B cell (primary cell): ENCODE measurements around the gene ADGRL2. TPM values are rescaled to one million over a fixed set of nuclear protein-coding genes. Genes with fewer than 3 reads are reported as not detected.

ENCODE experiments used
- ATAC-seq: fragments of 200-7000 bp; cut with Tn5 transposase; one replicate; pipeline ENCODE4 v1.10.0; 2021; ENCODE audit warnings: low read depth, mild to moderate bottlenecking, moderate number of reproducible peaks, moderate library complexity
- CTCF ChIA-PET: fragments of 350-600 bp; sonication (Branson Sonifier 250); formaldehyde crosslinking; loops from one replicate; lab custom pipeline; 2021; ENCODE audit warnings: antibody characterized with exemption, inconsistent platforms; lab: Charles Lee
- POLR2A ChIA-PET: fragments of 350-600 bp; sonication (Branson Sonifier 250); formaldehyde crosslinking; loops from one replicate; lab custom pipeline; 2021; ENCODE audit warnings: antibody characterized with exemption; lab: Charles Lee
- DNase-seq: peaks from one replicate; pipeline ENCODE4 v3.0.0; 2013
- H2AFZ ChIP-seq: 2 replicates; pipeline ENCODE4 v1.6.1; 2012; ENCODE audit warnings: mild to moderate bottlenecking, low read depth, low read length; ENCODE audit not compliant: insufficient read depth, poor library complexity, severe bottlenecking
- H3K27ac ChIP-seq, 2 donors: 1 replicate in 1 of 2; 2 replicates in 1 of 2; pipeline ENCODE4 v1.5.1; 2012 to 2013; ENCODE audit warnings: low read length in 2 of 2, mild to moderate bottlenecking in 2 of 2, moderate library complexity in 1 of 2
- H3K27me3 ChIP-seq, 4 experiments: fragments of 200-600 bp in 1 of 4; sonication (generic) in 1 of 4; replicated peaks in 1 of 4; 1 replicate in 2 of 4; 2 replicates in 2 of 4; pipeline versions ENCODE4 v1.6.1 to v1.7.0; 2013 to 2016; ENCODE audit warnings: low read length in 3 of 4, mild to moderate bottlenecking in 2 of 4, mixed read lengths in 1 of 4, moderate library complexity in 1 of 4; ENCODE audit not compliant: insufficient read depth in 4 of 4, control insufficient read depth in 3 of 4; ENCODE audit errors: control extremely low read depth in 1 of 4
- H3K36me3 ChIP-seq, 2 experiments: replicated peaks in 1 of 2; 1 replicate in 1 of 2; 2 replicates in 1 of 2; pipeline versions ENCODE4 v1.6.1 to v1.7.1; 2013; ENCODE audit warnings: low read length in 1 of 2; ENCODE audit not compliant: insufficient read depth in 2 of 2, control insufficient read depth in 1 of 2; ENCODE audit errors: control extremely low read depth in 1 of 2, extremely low read depth in 1 of 2
- H3K4me1 ChIP-seq, 2 donors: fragments of 200-600 bp in 1 of 2; sonication (generic) in 1 of 2; 1 replicate in 1 of 2; 2 replicates in 1 of 2; pipeline versions ENCODE4 v1.5.1 to v1.6.1; 2013 to 2017; ENCODE audit warnings: low read length in 2 of 2; ENCODE audit not compliant: control insufficient read depth in 2 of 2, insufficient read depth in 2 of 2
- H3K4me2 ChIP-seq: replicated peaks from 2 replicates; pipeline ENCODE3; 2012; ENCODE audit warnings: mild to moderate bottlenecking, low read depth, low read length; ENCODE audit not compliant: poor library complexity, severe bottlenecking
- H3K4me3 ChIP-seq, 5 experiments: fragments of 200-600 bp in 1 of 5; sonication (generic) in 1 of 5; 1 replicate in 3 of 5; 2 replicates in 2 of 5; pipeline versions ENCODE4 v1.5.1 to v1.7.0; 2011 to 2016; ENCODE audit warnings: low read length in 4 of 5, mild to moderate bottlenecking in 4 of 5, low read depth in 2 of 5, control low read depth in 1 of 5, moderate library complexity in 1 of 5; ENCODE audit not compliant: insufficient read depth in 1 of 5; ENCODE audit errors: control extremely low read depth in 1 of 5, extremely low read depth in 1 of 5
- H3K79me2 ChIP-seq: fragments of 200-600 bp; sonication (generic); one replicate; pipeline ENCODE4 v1.6.0; 2016; ENCODE audit warnings: low read length; ENCODE audit not compliant: control insufficient read depth, insufficient read depth
- H3K9ac ChIP-seq: fragments of 200-600 bp; sonication (generic); 2 replicates; pipeline ENCODE4 v1.6.1; 2017; ENCODE audit warnings: mild to moderate bottlenecking, low read length, moderate library complexity
- H3K9me3 ChIP-seq, 3 donors: one replicate each; pipeline versions ENCODE4 v1.6.1 to v1.7.1; 2013; ENCODE audit warnings: low read length in 2 of 3; ENCODE audit not compliant: control insufficient read depth in 2 of 3, insufficient read depth in 1 of 3; ENCODE audit errors: control extremely low read depth in 1 of 3
- H4K20me1 ChIP-seq: 2 replicates; pipeline ENCODE4 v1.6.0; 2012; ENCODE audit warnings: mild to moderate bottlenecking, low read length; ENCODE audit not compliant: insufficient read depth, control insufficient read depth, poor library complexity, severe bottlenecking
- H3K27ac Mint-ChIP-seq: one replicate; pipeline ENCODE4 v1.8.0; 2021; ENCODE audit warnings: mixed read lengths
- H3K27me3 Mint-ChIP-seq: one replicate; pipeline ENCODE4 v1.8.0; 2021; ENCODE audit warnings: mixed read lengths
- H3K4me1 Mint-ChIP-seq: one replicate; pipeline ENCODE4 v1.8.0; 2021; ENCODE audit warnings: mixed read lengths
- H3K4me3 Mint-ChIP-seq: one replicate; pipeline ENCODE4 v1.8.0; 2021; ENCODE audit warnings: mixed read lengths
- H3K9me3 Mint-ChIP-seq: one replicate; pipeline ENCODE4 v1.8.0; 2022; ENCODE audit warnings: mixed read lengths; ENCODE audit not compliant: insufficient read depth
- CTCF ChIP-seq: fragments of 200-600 bp; IDR thresholded peaks from one replicate; pipeline ENCODE4 v1.8.0; 2022; ENCODE audit warnings: antibody characterized with exemption, mild to moderate bottlenecking
- EZH2 ChIP-seq: IDR thresholded peaks from 2 replicates; pipeline ENCODE4 v1.6.1; 2012; ENCODE audit warnings: borderline replicate concordance, low read depth, mild to moderate bottlenecking, moderate library complexity, low read length; ENCODE audit not compliant: insufficient read depth, poor library complexity, severe bottlenecking
- WGBS: methylation state at CpG from one replicate; pipeline ENCODE4 v1.1.5; 2013; ENCODE audit warnings: missing lambda C conversion rate; ENCODE audit not compliant: insufficient coverage; 5-methylcytosine and 5-hydroxymethylcytosine counted together
- intact Hi-C: fragments of 100-400 bp; cut with micrococcal nuclease; formaldehyde crosslinking; loops from one replicate; pipeline ENCODE4 v1.10.0; 2022
- polyA plus RNA-seq: library from polyadenylated mRNA; depleted of rRNA; stranded (reverse); fragments of >200 nt; gene quantifications from 2 replicates; pipeline ENCODE4 v1.2.3, GENCODE V29; 2012
- total RNA-seq, 2 donors: library from RNA; stranded (reverse); fragments of 120-200 nt in 1 of 2; gene quantifications; 1 replicate in 1 of 2; 2 replicates in 1 of 2; pipeline versions ENCODE4 v1.2.3 to v1.2.4, GENCODE V29; 2013 to 2022

The ADGRL2 gene
- total and polyA plus RNA-seq, 2 donors (not counting 1 experiment from before 2014, with no cell fraction given) = not detected

GRCh38 chr1:81974883-81975555 lies 174.3 kb downstream of the ADGRL2 start:
- Histone ChIP-seq H3K9ac (no peak overlapping the region), H3K9me3 (no peaks in the 10 kb centered on the region), H3K27me3 (no peaks in the 10 kb centered on the region), H3K4me1 (no peaks in the 10 kb centered on the region), H3K79me2 (no peaks in the 10 kb centered on the region), H3K27ac (no peak overlapping the region), H3K4me2 (no peak overlapping the region), H3K4me3 (no peak overlapping the region), H3K36me3 (no peaks in the 10 kb centered on the region), H2AFZ (no peak overlapping the region), H4K20me1 (no peaks in the 10 kb centered on the region)
- H3K27ac Mint-ChIP-seq = no peak overlapping the region
- ChIA-PET POLR2A (no interaction called here), CTCF (interaction anchor here (0.6 kb wide), 1 partner anchor 28 kb away, joined by 3 read pairs; no protein-coding TSS in a partner anchor)
- no peaks in the 10 kb centered on the region for H3K27me3 Mint-ChIP-seq
- ATAC-seq (no peak), DNase-seq (no peak)
- no peak overlapping the region for H3K4me3 Mint-ChIP-seq
- H3K9me3 Mint-ChIP-seq = no peaks in the 10 kb centered on the region
- TF ChIP-seq CTCF (no peak), EZH2 (no peak)
- intact Hi-C loops = no loop called here
- no peaks in the 10 kb centered on the region for H3K4me1 Mint-ChIP-seq
- WGBS = no CpG with 5 or more reads among the region's 3 CpGs

- no peaks in the 10 kb centered on the region for H3K27me3 ChIP-seq
- Mint-ChIP-seq H3K27ac (no peak overlapping the region), H3K4me3 (no peak overlapping the region), H3K27me3 (no peaks in the 10 kb centered on the region), H3K9me3 (no peaks in the 10 kb centered on the region), H3K4me1 (no peaks in the 10 kb centered on the region)
- H3K4me3 ChIP-seq = no peak overlapping the region
- ATAC-seq = no peak
- no peaks in the 10 kb centered on the region for H4K20me1 ChIP-seq
- POLR2A ChIA-PET = no interaction called here
- whole genome bisulfite sequencing = no CpG with 5 or more reads among the region's 2 CpGs
- no peaks in the 10 kb centered on the region for H3K79me2 ChIP-seq
- no peak overlapping the region for H3K27ac ChIP-seq
- CTCF ChIA-PET = no interaction called here
- H3K9ac ChIP-seq = no peak overlapping the region
- H3K36me3 ChIP-seq = no peaks in the 10 kb centered on the region
- no peaks in the 10 kb centered on the region for H3K9me3 ChIP-seq
- H3K4me2 ChIP-seq = no peak overlapping the region
- DNase-seq = no peak
- H3K4me1 ChIP-seq = no peaks in the 10 kb centered on the region
- no peak overlapping the region for H2AFZ ChIP-seq
- intact Hi-C loops = no loop called here
- TF ChIP-seq CTCF (no peak), EZH2 (no peak)
Observed at GRCh38 chr1:81976539-81976938, 175.8 kb downstream of the ADGRL2 start.
